ENCODE results near the gene ZNF500.

DNA sequence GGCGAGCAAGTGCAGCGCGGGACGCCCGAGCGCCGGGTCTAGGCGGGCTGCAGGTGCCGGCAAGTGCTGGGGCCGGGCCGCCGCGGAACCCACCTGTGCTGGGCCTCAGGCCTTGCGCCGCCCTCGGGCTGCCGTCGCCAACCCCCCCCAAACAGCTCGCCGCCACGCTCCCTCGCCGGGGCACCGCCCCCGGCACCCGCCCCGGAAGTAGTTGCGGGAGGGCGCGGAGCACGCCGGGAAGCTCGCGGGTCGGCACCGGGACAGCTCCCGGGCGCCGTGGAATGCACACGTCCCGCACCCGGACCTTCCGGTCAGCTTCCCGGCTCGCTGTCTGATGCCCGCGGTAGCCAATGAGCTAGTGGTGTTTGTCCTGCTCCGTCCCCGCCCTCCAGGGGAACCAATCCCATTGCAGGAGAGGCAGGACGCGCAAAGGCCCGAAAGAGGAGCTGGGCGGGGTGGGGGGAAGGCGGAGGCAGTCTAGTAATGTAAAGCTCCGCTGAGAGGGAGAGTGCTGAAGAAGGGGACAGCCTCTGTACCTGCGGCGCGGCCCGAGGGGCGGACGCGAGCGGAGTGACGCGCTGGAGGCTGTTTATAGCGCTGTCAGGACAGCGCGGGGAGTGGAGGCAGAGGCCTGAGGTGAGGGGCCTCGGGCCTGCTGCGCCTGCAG is 32.8 kb downstream of the ZNF500 start, which contains the start of the genes ANKS3 and DNAAF8:
- TF ChIP-seq, protein P1, sequence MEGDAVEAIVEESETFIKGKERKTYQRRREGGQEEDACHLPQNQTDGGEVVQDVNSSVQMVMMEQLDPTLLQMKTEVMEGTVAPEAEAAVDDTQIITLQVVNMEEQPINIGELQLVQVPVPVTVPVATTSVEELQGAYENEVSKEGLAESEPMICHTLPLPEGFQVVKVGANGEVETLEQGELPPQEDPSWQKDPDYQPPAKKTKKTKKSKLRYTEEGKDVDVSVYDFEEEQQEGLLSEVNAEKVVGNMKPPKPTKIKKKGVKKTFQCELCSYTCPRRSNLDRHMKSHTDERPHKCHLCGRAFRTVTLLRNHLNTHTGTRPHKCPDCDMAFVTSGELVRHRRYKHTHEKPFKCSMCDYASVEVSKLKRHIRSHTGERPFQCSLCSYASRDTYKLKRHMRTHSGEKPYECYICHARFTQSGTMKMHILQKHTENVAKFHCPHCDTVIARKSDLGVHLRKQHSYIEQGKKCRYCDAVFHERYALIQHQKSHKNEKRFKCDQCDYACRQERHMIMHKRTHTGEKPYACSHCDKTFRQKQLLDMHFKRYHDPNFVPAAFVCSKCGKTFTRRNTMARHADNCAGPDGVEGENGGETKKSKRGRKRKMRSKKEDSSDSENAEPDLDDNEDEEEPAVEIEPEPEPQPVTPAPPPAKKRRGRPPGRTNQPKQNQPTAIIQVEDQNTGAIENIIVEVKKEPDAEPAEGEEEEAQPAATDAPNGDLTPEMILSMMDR (conservative IDR thresholded peaks at IDR 0.05; ENCODE audit: low read depth, low read length) = no peak
- TF ChIP-seq EZH2phosphoT487 (IDR thresholded peaks at IDR 0.05; ENCODE audit: borderline replicate concordance, low read length) = no peak
